ENCODE measurements around the gene KCNQ4. TPM values are rescaled to one million over a fixed set of nuclear protein-coding genes. Genes with fewer than 3 reads are reported as not detected.

The KCNQ4 gene
- total RNA-seq, 4 donors from 2014 or later: 1.1 to 3.8 (median 1.5) TPM

- no peak overlapping the region for H3K27ac ChIP-seq
- H3K4me1 ChIP-seq: no peaks in the 10 kb centered on the region
- DNase-seq (ENCODE audit: low spot score in 2 of 2): no peak
- TF ChIP-seq, protein P1, sequence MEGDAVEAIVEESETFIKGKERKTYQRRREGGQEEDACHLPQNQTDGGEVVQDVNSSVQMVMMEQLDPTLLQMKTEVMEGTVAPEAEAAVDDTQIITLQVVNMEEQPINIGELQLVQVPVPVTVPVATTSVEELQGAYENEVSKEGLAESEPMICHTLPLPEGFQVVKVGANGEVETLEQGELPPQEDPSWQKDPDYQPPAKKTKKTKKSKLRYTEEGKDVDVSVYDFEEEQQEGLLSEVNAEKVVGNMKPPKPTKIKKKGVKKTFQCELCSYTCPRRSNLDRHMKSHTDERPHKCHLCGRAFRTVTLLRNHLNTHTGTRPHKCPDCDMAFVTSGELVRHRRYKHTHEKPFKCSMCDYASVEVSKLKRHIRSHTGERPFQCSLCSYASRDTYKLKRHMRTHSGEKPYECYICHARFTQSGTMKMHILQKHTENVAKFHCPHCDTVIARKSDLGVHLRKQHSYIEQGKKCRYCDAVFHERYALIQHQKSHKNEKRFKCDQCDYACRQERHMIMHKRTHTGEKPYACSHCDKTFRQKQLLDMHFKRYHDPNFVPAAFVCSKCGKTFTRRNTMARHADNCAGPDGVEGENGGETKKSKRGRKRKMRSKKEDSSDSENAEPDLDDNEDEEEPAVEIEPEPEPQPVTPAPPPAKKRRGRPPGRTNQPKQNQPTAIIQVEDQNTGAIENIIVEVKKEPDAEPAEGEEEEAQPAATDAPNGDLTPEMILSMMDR (IDR thresholded peaks at IDR 0.05): no peak
- no peak for TF ChIP-seq POLR2A (IDR thresholded peaks at IDR 0.05)
- no peak for TF ChIP-seq POLR2AphosphoS5 (IDR thresholded peaks at IDR 0.05)
- TF ChIP-seq EP300 (IDR thresholded peaks at IDR 0.05): no peak
- no peaks in the 10 kb centered on the region for H3K27me3 ChIP-seq
- no peaks in the 10 kb centered on the region for H3K9me3 ChIP-seq
- H3K36me3 ChIP-seq: no peaks in the 10 kb centered on the region
- whole genome bisulfite sequencing: 93% methylated on average over 13 of the region's 13 CpGs
- H3K4me3 ChIP-seq: no peak overlapping the region
Measured at GRCh38 chr1:40830419-40830943, 46.9 kb downstream of the KCNQ4 start.

GRCh38 chr1:40831001-40831732 is 47.6 kb downstream of the KCNQ4 start:
- Histone ChIP-seq H3K9me3 (no peaks in the 10 kb centered on the region), H3K36me3 (no peaks in the 10 kb centered on the region), H3K27me3 (no peaks in the 10 kb centered on the region), H3K27ac (no peak overlapping the region), H3K4me1 (no peaks in the 10 kb centered on the region), H3K4me3 (no peak overlapping the region)
- 91% methylated on average over 20 of the region's 22 CpGs for WGBS
- DNase-seq (ENCODE audit: low spot score in 2 of 2): no peak
- TF ChIP-seq POLR2A (IDR thresholded peaks at IDR 0.05): no peak
- TF ChIP-seq POLR2AphosphoS5 (IDR thresholded peaks at IDR 0.05): no peak
- TF ChIP-seq, protein P1 (IDR thresholded peaks at IDR 0.05): no peak
- TF ChIP-seq EP300 (IDR thresholded peaks at IDR 0.05): no peak

DNA sequence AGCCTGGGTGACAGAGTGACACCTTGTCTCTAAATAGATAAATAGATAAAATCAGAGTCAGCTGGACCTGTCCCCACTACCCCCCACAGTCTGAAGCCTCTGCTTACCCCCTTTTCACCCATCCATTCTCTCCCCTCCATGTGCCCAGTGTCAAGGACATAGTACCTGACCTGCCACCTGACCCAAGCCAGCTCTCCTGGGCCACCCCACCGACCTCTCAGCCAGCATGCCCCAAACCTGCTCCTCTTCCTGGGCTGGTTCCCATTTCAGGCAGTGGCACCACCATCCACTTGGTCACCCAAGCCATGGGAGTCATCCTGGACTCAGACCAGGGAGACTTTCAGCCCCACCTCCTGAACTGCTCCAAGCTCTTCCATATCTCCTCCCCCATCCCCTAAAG is 50.4 kb downstream of the KCNQ4 start:
- TF ChIP-seq EP300 (IDR thresholded peaks at IDR 0.05) (no peak), POLR2AphosphoS5 (IDR thresholded peaks at IDR 0.05) (no peak), POLR2A (IDR thresholded peaks at IDR 0.05) (no peak)
- TF ChIP-seq, protein P1 (IDR thresholded peaks at IDR 0.05): no peak
- Histone ChIP-seq H3K9me3 (no peaks in the 10 kb centered on the region), H3K4me1 (no peaks in the 10 kb centered on the region), H3K4me3 (no peak overlapping the region), H3K36me3 (no peaks in the 10 kb centered on the region), H3K27me3 (peaks cover 9% of the 10 kb centered on the region), H3K27ac (no peak overlapping the region)
- WGBS: 86% methylated on average over 1 of the region's 1 CpG
- no peak for DNase-seq (ENCODE audit: low spot score in 2 of 2)

DNA sequence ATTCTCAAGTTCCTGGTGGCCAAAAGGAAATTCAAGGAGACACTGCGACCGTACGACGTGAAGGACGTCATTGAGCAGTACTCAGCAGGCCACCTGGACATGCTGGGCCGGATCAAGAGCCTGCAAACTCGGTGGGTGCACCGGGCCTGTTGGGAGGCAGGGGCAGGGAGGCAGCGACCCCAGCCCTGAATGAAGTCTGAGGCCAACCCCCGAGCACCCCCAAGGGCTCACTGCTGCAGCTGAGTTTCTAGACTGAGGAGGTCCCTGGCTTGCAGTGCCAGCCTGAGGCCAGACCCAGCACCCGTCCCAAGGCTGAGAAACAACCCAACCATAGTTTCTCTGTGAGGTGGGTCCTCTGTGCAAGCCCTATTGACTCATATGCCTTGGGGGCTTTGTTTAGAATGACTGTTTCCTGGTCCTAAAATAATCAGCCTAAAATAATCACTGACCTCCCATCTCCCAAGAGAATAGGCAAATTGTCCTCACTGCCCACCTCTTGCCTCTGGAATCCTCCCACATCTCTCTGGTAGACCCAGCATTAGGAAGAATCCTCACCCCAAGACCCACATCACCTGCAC is 51.5 kb downstream of the KCNQ4 start:
- no peaks in the 10 kb centered on the region for H3K4me1 ChIP-seq
- no peaks in the 10 kb centered on the region for H3K36me3 ChIP-seq
- H3K27ac ChIP-seq: no peak overlapping the region
- WGBS: 81% methylated on average over 11 of the region's 11 CpGs
- no peak overlapping the region for H3K4me3 ChIP-seq
- H3K27me3 ChIP-seq: peaks cover 9% of the 10 kb centered on the region
- no peak for TF ChIP-seq EP300 (IDR thresholded peaks at IDR 0.05)
- TF ChIP-seq, protein P1 (IDR thresholded peaks at IDR 0.05): no peak
- no peak for TF ChIP-seq POLR2AphosphoS5 (IDR thresholded peaks at IDR 0.05)
- TF ChIP-seq POLR2A (IDR thresholded peaks at IDR 0.05): no peak
- no peak for DNase-seq (ENCODE audit: low spot score in 2 of 2)
- no peaks in the 10 kb centered on the region for H3K9me3 ChIP-seq

DNA sequence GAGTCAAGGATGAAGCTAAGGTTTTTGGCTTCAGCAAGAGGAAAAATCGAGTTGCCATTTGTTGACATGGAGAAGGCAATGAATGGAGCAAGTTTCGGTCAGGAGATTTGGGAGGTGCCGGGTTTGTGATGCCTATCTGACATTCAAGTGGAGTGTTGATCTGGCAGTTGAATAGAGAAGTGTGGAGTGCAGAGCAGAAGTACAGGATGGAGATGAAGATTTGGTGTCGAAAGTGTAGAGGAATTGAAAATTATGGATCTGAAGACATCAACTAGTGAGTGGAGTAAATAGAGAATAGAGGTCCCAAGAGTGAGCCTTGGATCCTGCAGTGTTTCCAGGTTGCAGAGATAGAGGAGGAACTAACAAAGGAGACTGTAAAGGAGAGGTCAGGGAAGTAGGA is 52.7 kb downstream of the KCNQ4 start:
- DNase-seq (ENCODE audit: low spot score in 2 of 2): no peak
- Histone ChIP-seq H3K36me3 (no peaks in the 10 kb centered on the region), H3K4me1 (no peaks in the 10 kb centered on the region), H3K27me3 (peaks cover 9% of the 10 kb centered on the region), H3K9me3 (no peaks in the 10 kb centered on the region), H3K27ac (no peak overlapping the region), H3K4me3 (no peak overlapping the region)
- 84% methylated on average over 4 of the region's 4 CpGs for WGBS
- TF ChIP-seq EP300 (IDR thresholded peaks at IDR 0.05): no peak
- TF ChIP-seq POLR2A (IDR thresholded peaks at IDR 0.05): no peak
- TF ChIP-seq, protein P1 (IDR thresholded peaks at IDR 0.05): no peak
- TF ChIP-seq POLR2AphosphoS5 (IDR thresholded peaks at IDR 0.05): no peak
